ENCODE measurements around the gene RFX1.

- TF ChIP-seq CTCF (IDR thresholded peaks at IDR 0.05; ENCODE audit: low read depth, low read length) (no peak), EZH2phosphoT487 (IDR thresholded peaks at IDR 0.05; ENCODE audit: low read depth) (no peak)
These were observed 33.1 kb upstream of the RFX1 start for GRCh38 chr19:14039181-14039580.

All from OCI-LY3 (cell line).